ENCODE data around the gene KCNC3. TPM values are rescaled to one million over a fixed set of nuclear protein-coding genes. Genes with fewer than 3 reads are reported as not detected.

Gene KCNC3
- total RNA-seq, 1 donor from 2014 or later: 0.51 TPM

DNA sequence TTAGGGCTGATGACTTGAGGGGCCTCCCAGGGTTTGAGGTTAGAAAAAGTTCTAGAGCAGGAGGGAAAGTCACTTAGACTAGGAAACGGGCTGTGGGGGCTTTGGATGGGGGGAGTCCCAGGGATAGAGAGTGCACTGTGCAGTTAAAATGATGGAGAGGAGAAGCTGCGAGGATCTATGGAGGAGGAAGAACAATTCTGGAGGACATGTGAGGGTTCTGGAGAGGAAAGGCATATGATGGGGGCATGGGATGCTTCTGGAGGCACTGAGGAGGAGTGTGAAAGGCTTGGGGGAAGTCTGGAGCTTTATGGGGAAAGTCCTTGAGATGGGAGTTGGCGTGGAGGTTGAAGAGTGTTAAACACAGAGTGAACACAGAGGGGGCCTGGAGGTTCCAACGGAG is 2.2 kb downstream of the KCNC3 start:
- no peak for DNase-seq

- DNase-seq: no peak
Measured at GRCh38 chr19:50326101-50326664, 3.0 kb downstream of the KCNC3 start.

GRCh38 chr19:50325310-50326100 is 3.7 kb downstream of the KCNC3 start:
- peak; percentile 78 for DNase-seq

DNA sequence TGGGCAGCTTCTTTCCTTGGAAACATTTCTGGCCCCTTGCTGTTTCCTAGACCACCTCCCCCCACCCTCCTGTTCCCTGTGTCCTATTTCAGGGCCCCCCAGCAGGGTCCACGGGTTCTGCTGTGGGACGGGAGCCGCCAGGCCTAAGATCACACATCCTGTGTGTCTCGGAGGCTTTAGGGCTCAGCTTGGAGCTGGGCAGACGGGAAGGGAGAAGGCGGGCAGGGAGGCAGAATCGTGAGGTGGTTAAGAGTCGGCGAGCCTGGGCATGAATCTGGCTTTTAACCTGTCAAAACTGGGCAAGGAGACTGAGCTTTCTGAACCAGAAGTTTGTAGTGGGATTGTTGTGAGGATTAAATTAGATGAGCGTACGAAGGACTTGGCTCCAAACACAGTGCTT is 4.8 kb downstream of the KCNC3 start:
- no peak for DNase-seq

GRCh38 chr19:50323782-50324133 is 5.4 kb downstream of the KCNC3 start:
- DNase-seq: no peak

DNA sequence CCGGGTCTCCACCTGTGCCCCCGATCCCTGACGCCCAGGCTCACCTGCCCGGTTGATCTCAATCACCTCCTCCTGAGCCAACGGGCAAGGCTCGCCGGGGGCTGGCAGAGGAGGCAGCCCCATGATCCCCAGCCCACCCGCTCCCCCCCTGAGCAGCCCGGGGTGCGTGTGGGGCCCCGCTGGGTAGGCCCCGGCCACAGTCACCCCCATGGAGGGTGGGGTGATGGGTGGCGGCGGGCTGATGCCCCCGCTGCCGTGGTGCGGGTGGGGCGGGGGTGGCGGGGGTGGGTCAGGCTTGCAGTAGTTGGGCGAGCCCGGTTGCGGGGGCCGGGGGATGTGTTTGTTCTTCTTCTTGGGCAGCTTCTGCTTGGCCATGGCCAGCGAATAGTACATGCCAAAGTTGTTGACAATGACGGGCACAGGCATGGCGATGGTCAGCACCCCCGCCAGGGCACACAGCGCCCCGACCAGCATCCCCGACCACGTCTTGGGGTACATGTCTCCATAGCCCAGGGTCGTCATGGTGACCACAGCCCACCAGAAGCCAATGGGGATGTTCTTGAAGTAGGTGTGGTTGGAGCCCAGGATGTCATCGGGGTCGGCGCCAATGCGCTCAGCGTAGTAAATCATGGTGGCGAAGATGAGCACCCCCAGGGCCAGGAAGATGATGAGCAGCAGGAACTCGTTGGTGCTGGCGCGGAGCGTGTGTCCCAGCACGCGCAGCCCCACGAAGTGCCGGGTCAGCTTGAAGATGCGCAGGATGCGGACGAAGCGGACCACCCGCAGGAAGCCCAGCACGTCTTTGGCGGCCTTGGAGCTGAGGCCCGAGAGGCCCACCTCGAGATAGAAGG is 6.0 kb downstream of the KCNC3 start:
- no peak for DNase-seq

DNA sequence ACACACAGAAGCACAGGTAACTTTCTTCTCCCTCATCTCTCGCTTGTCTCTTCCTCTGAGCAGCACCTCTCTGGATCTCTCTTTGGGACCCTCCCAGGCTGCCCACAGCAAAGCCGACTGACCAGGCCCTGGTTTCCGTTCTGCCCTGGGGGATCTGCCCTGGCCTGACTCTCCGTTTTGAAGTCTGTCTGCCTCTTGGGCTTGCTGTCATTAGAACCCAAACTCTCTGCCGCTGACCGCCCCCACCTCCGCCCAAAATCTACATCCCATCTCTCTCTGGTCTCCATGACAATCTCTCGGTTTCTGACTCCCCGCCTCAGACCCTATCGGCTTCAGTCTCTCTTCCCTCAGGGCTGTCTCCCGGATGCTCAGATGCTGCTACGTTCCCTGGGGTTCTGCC is 6.9 kb downstream of the KCNC3 start:
- DNase-seq: no peak

DNA sequence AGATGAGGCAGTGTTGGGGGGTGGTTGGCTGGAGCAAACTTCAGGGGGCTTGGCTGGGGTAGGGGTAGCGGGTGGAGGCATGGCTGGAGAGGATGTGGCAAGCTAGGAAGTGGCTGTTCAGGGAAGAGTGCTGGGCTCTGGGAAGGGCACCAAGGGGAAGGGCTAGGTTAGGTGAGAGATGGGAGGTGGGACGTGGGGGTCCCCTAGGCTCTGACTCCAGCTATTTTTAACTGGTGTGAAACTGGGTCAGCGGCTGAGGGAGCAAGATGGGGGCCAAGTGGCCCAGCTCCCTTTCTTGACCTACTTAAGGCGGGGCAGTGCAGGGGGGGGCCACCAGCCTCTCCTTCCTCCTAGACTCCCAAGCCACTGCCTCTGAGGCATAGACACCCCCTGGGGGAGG is 7.3 kb downstream of the KCNC3 start:
- no peak for DNase-seq

- no peak for DNase-seq
Measured at GRCh38 chr19:50320596-50320995, 8.6 kb downstream of the KCNC3 start.

GRCh38 chr19:50320051-50320450 is 9.1 kb downstream of the KCNC3 start:
- no peak for DNase-seq

DNA sequence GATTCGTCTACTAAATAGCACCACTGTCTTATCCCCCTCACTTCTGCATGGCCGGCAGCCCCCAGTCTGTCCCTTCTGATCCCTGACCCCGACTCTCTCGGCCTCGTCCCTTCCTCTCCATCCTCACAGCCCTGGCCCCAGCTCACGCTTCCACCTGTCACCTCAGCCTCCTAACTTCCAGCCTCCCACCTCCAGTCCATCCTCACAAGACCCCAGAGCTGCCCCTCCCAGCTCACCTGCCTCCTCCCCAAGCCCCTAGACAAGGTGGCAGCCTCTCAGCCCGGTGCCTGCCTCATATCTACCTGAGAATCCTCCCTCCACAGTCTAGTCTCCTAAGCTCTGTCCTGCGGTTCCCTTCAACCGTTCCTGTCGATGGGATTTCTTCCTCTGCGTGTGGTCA is 10.0 kb downstream of the KCNC3 start:
- DNase-seq: no peak

DNA sequence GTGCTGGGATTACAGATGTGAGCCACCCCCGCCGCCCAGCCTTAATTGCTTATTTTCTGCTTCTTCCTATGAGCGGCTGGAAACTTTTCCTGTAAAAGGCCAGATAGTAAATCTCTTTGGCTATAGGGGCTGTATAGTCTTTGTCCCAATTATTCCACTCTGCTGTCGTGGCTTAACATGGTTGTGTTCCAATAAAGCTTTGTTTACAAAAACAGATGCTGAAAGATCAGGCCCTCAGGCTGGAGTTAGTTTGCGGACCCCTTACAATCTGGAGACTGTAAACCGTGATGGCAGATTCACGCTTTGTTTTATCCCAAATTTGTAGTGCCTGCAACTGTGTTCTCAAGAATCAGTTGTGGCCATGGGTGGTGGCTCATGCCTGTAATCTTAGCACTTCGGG is 10.7 kb downstream of the KCNC3 start:
- no peak for DNase-seq

DNA sequence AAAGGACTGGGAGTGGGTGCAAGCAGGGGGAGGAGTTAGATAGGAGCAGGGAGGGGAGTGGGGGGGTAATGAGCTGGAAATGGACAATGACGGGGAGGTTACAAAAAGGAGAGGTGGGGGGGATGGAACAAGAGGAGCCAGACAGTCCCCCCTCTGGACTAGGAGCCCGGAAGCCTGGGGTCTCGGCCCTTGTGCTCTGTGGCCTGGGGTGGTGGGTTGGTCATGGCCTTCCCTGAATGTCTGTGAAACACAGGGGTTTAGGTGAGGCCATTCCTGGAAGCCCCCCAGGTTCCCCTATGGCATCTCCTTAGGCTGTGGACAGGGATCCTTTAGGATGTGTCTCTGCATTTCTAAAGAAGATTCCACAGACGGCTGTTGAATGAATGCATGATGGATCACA is 12.1 kb downstream of the KCNC3 start:
- DNase-seq: no peak

DNA sequence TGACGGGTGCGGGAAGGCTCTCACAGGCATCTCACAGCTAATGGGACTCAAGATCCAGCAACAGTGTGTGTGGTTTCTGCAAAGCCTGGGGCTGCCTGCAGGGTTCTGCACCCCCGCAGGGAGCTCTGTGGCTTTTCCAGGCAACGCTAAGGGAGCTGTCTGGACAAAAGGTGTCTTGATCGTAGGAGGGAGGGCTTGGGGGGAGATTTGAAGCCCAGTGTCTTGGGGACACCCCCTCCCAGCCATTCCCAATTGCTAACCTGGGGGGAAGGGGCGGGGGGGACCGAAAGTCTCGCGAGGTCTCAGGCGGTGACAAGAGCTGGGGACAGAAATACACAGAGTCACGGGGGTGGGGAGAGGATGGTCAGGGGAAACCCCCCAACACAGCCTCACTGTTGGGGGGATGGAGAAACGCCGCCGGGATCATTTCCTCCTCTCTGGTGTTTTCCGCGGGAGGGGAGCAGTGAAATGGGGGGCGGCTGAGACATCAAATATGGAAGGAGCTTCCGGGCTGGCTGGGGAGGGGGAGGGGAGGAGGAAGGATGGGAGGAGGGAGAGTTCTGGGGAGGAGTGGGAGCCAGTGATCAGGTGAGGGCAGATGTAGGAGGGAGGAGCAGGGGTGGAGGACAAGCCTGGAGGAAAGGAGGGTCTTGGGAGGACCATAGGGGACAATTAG is 13.3 kb downstream of the KCNC3 start:
- DNase-seq: no peak

- no peak for DNase-seq
Measured at GRCh38 chr19:50314724-50315708, 14.2 kb downstream of the KCNC3 start.

DNA sequence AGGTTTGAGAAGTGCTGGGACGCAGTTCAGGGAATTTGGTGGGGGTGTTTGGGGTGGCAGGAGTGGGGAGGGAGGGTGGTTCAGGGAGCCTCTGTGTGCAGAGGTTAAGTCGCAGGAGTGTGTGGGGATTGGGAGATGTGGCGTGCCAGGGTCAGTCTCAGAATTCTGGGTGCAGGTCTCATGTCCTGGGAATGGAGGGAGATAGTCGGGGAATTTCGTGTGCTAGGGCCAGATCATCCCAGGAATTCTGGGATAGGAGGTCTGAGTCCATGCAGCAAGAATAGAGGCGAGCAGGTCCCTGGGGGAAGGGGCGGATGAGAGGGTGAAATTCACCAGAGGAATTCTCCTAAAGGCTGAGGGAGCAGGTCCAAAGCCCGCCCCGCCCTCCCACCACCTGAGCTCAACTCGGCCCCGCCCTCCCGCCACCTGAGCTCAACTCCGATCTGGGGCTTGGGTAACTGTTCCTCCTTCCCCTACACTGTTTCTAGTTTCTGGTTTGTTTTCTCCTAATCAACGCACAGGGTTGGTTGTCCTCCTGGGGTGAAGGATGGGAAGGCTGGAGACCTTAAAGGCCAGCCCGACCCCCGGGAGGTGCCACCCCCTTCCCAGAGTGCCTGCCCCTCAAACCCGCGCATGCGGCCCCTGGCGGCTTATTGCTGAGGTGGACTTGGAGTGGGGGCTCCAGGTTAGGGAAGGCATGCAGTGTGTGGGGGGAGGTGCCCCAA is 15.2 kb downstream of the KCNC3 start:
- no peak for DNase-seq

DNA sequence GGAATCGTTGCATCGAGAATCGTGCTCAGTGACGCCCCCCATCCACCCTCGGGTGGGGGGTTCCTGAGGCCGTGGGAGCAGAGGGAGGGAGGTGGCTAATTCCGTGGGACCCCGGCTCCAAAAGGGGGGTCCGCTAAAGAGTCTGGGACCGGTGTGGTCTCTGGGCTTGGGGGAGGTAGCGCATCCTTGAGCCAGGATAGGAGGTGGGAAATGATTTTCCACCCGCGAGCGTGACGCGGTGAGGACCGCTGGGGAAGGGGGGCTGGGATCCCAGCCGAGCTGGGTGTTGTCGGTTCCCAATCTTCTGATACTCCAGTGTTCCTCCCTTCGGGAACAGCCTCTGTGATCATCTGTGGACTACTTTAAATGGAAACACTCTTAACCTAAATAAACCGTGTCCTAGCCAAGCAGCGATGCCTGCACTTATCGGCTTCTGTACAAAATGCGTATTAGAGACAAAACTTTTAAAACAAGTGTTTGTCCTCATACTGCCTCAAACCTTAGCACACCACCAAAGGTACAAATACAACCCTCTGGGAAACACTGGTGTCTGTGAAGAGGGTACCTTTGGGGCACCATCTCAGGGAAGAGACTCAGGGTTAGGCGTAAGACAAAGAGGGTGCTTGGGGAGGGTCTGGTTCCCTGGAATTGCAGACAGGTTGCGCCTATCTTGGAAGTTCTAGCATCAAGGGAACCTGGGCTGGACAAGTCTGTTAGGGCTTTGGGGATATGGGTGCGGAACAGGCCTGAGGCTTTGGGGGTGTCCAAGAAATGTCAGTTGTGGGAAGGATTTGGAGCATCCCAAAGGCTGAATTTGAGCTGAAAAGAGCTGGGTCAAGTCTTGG is 16.0 kb downstream of the KCNC3 start:
- no peak for DNase-seq

- peak; percentile 20 for DNase-seq
Measured at GRCh38 chr19:50311723-50312635, 17.2 kb downstream of the KCNC3 start.
